SH-SY5Y (cell line): ENCODE measurements around the gene SARDH.

Experiments used
- GATA2 ChIP-seq: IDR thresholded peaks from 2 replicates; pipeline ENCODE4 v1.6.1; 2011; ENCODE audit warnings: mild to moderate bottlenecking, low read depth, low read length
- GATA3 ChIP-seq: IDR thresholded peaks from 2 replicates; pipeline ENCODE4 v1.6.1; 2011; ENCODE audit warnings: low read depth, mild to moderate bottlenecking, low read length, moderate library complexity

DNA sequence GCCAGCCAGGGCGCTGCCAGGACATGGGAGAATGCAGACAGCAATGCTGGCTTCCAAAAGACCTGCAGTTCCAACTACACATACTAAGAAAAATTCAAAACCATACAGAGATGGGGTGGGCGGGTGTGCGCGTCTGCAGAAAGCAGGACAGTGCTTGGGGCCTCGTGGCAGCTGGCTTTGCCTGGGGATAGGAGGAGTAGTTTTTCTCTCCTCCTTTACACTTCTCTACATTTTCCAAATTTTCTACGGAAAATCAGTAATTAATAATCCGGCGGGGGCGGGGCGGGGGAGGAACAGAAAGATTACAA, 43.6 kb upstream of the SARDH start:
- TF ChIP-seq GATA2: no peak
- TF ChIP-seq GATA3: no peak
